Muscle of leg (tissue), 11 donors: ENCODE results near the gene SPTAN1. TPM values are rescaled to one million over a fixed set of nuclear protein-coding genes. Genes with fewer than 3 reads are reported as not detected.
"Not testable (repeated sequence)": the region's sequence is repeated elsewhere in the genome, so short reads cannot be mapped to it uniquely, and the experiment has no call there.

Source experiments
- DNase-seq: peaks from one replicate; pipeline ENCODE4 v3.0.0; 2013
- H3K27ac ChIP-seq: one replicate; pipeline ENCODE4 v1.5.1; 2013; ENCODE audit warnings: mild to moderate bottlenecking, low read length, control low read depth
- H3K27me3 ChIP-seq: one replicate; pipeline ENCODE4 v1.6.1; 2013; ENCODE audit warnings: low read length; ENCODE audit not compliant: control insufficient read depth, insufficient read depth
- H3K36me3 ChIP-seq: one replicate; pipeline ENCODE4 v1.6.1; 2013; ENCODE audit warnings: low read length; ENCODE audit not compliant: control insufficient read depth, insufficient read depth
- H3K4me1 ChIP-seq: one replicate; pipeline ENCODE4 v1.6.1; 2013; ENCODE audit warnings: low read length; ENCODE audit not compliant: control insufficient read depth, insufficient read depth
- H3K4me3 ChIP-seq: one replicate; pipeline ENCODE4 v1.5.1; 2013; ENCODE audit warnings: low read length, control low read depth
- H3K9me3 ChIP-seq: replicated peaks from 2 replicates; pipeline ENCODE4 v1.6.1; 2013; ENCODE audit warnings: low read depth, low read length; ENCODE audit not compliant: control insufficient read depth
- WGBS: methylation state at CpG from one replicate; pipeline ENCODE4 v1.1.5; 2013; ENCODE audit warnings: missing lambda C conversion rate; ENCODE audit not compliant: insufficient coverage; 5-methylcytosine and 5-hydroxymethylcytosine counted together
- polyA plus RNA-seq, 8 donors: library from polyadenylated mRNA; unstranded; fragments of 120-200 nt; gene quantifications; one replicate each; pipeline versions ENCODE4 v1.2.1 to v1.2.3, GENCODE V29; 2013; ENCODE audit warnings: inconsistent platforms in 1 of 8, low replicate concordance in 1 of 8; ENCODE audit not compliant: insufficient read length in 8 of 8, insufficient read depth in 1 of 8
- total RNA-seq: library from RNA; stranded (reverse); fragments of 120-200 nt; gene quantifications from one replicate; pipeline ENCODE4 v1.2.4, GENCODE V29; 2013

Gene SPTAN1
- total and polyA plus RNA-seq, 9 donors = 227 to 384 (median 302) TPM

GRCh38 chr9:128651798-128652197 is 99.4 kb downstream of the SPTAN1 start:
- H3K4me3 ChIP-seq = no peak overlapping the region
- H3K27ac ChIP-seq = no peak overlapping the region
- 100% methylated on average over 2 of the region's 5 CpGs for WGBS
- no peak for DNase-seq
- H3K9me3 ChIP-seq = no peaks in the 10 kb centered on the region
- no peaks in the 10 kb centered on the region for H3K36me3 ChIP-seq
- H3K27me3 ChIP-seq = no peaks in the 10 kb centered on the region
- H3K4me1 ChIP-seq = peaks cover 5% of the 10 kb centered on the region

GRCh38 chr9:128653908-128654307 is 101.5 kb downstream of the SPTAN1 start:
- H3K27me3 ChIP-seq = no peaks in the 10 kb centered on the region
- WGBS = 92% methylated on average over 4 of the region's 8 CpGs
- H3K4me1 ChIP-seq = peaks cover 11% of the 10 kb centered on the region
- DNase-seq = no peak
- no peaks in the 10 kb centered on the region for H3K9me3 ChIP-seq
- no peak overlapping the region for H3K4me3 ChIP-seq
- no peak overlapping the region for H3K27ac ChIP-seq
- no peaks in the 10 kb centered on the region for H3K36me3 ChIP-seq

- H3K9me3 ChIP-seq = no peaks in the 10 kb centered on the region
- 89% methylated on average over 1 of the region's 1 CpG for WGBS
- no peak overlapping the region for H3K4me3 ChIP-seq
- H3K27me3 ChIP-seq = no peaks in the 10 kb centered on the region
- H3K4me1 ChIP-seq = peaks cover 11% of the 10 kb centered on the region
- no peak for DNase-seq
- no peak overlapping the region for H3K27ac ChIP-seq
- H3K36me3 ChIP-seq = no peaks in the 10 kb centered on the region
Measured at GRCh38 chr9:128654481-128654880, 102.1 kb downstream of the SPTAN1 start.

GRCh38 chr9:128656416-128657343 is 104.3 kb downstream of the SPTAN1 start, which contains the start of gene DYNC2I2:
DYNC2I2 (minus strand) TSS chr9:128656847; CDS start chr9:128656726, 121 bp downstream.
- Histone ChIP-seq H3K9me3 (no peaks in the 10 kb centered on the region), H3K27me3 (no peaks in the 10 kb centered on the region), H3K36me3 (no peaks in the 10 kb centered on the region), H3K27ac (peak within 1 kb of the TSS; percentile 99), H3K4me3 (peak within 1 kb of the TSS; percentile 54), H3K4me1 (peaks cover 11% of the 10 kb centered on the region)
- peak; percentile 98 for DNase-seq
- WGBS = under 1% methylated on average over 79 of the region's 86 CpGs

- 100% methylated on average over 5 of the region's 13 CpGs for WGBS
Measured at GRCh38 chr9:128657344-128657704, 104.9 kb downstream of the SPTAN1 start.

GRCh38 chr9:128657796-128658195 is 105.4 kb downstream of the SPTAN1 start:
- Histone ChIP-seq H3K27me3 (no peaks in the 10 kb centered on the region), H3K9me3 (no peaks in the 10 kb centered on the region), H3K36me3 (no peaks in the 10 kb centered on the region), H3K27ac (no peak overlapping the region), H3K4me1 (peaks cover 11% of the 10 kb centered on the region), H3K4me3 (no peak overlapping the region)
- no peak for DNase-seq
- WGBS = no CpG with 5 or more reads among the region's 3 CpGs

More at GRCh38 chr9:128657344-128657704, 104.9 kb downstream of the SPTAN1 start:
- H3K27ac ChIP-seq = peak overlapping the region; percentile 99
- H3K4me3 ChIP-seq = no peak overlapping the region
- peaks cover 11% of the 10 kb centered on the region for H3K4me1 ChIP-seq
- no peak for DNase-seq
- H3K36me3 ChIP-seq = no peaks in the 10 kb centered on the region
- no peaks in the 10 kb centered on the region for H3K9me3 ChIP-seq
- H3K27me3 ChIP-seq = no peaks in the 10 kb centered on the region

GRCh38 chr9:128666481-128666941 is 114.1 kb downstream of the SPTAN1 start:
- H3K27me3 ChIP-seq, H3K9me3 ChIP-seq, H3K27ac ChIP-seq, H3K36me3 ChIP-seq, H3K4me3 ChIP-seq, H3K4me1 ChIP-seq, DNase-seq: not testable (repeated sequence)
- 87% methylated on average over 3 of the region's 8 CpGs for WGBS

- no peaks in the 10 kb centered on the region for H3K4me1 ChIP-seq
- no peak for DNase-seq
- H3K36me3 ChIP-seq = no peaks in the 10 kb centered on the region
- WGBS = 87% methylated on average over 2 of the region's 6 CpGs
- no peaks in the 10 kb centered on the region for H3K9me3 ChIP-seq
- H3K4me3 ChIP-seq = no peak overlapping the region
- H3K27me3 ChIP-seq = no peaks in the 10 kb centered on the region
- no peak overlapping the region for H3K27ac ChIP-seq
Measured at GRCh38 chr9:128669786-128670185, 117.4 kb downstream of the SPTAN1 start.

GRCh38 chr9:128675382-128675781 is 123.0 kb downstream of the SPTAN1 start:
- DNase-seq = no peak
- H3K4me3 ChIP-seq = no peak overlapping the region
- H3K9me3 ChIP-seq = no peaks in the 10 kb centered on the region
- H3K4me1 ChIP-seq = no peaks in the 10 kb centered on the region
- H3K27me3 ChIP-seq = no peaks in the 10 kb centered on the region
- H3K36me3 ChIP-seq = no peaks in the 10 kb centered on the region
- no peak overlapping the region for H3K27ac ChIP-seq
- WGBS = no CpG with 5 or more reads among the region's 4 CpGs

- Histone ChIP-seq H3K36me3 (no peaks in the 10 kb centered on the region), H3K27ac (no peak overlapping the region), H3K27me3 (no peaks in the 10 kb centered on the region), H3K4me3 (no peak overlapping the region), H3K4me1 (no peaks in the 10 kb centered on the region), H3K9me3 (no peaks in the 10 kb centered on the region)
- 82% methylated on average over 7 of the region's 10 CpGs for WGBS
- no peak for DNase-seq
Measured at GRCh38 chr9:128677794-128678193, 125.4 kb downstream of the SPTAN1 start.
